ENCODE data around the gene ULK4. TPM values are rescaled to one million over a fixed set of nuclear protein-coding genes. Genes with fewer than 3 reads are reported as not detected.

The ULK4 gene
- total RNA-seq, 1 donor from 2014 or later, result 3.7 TPM

DNA sequence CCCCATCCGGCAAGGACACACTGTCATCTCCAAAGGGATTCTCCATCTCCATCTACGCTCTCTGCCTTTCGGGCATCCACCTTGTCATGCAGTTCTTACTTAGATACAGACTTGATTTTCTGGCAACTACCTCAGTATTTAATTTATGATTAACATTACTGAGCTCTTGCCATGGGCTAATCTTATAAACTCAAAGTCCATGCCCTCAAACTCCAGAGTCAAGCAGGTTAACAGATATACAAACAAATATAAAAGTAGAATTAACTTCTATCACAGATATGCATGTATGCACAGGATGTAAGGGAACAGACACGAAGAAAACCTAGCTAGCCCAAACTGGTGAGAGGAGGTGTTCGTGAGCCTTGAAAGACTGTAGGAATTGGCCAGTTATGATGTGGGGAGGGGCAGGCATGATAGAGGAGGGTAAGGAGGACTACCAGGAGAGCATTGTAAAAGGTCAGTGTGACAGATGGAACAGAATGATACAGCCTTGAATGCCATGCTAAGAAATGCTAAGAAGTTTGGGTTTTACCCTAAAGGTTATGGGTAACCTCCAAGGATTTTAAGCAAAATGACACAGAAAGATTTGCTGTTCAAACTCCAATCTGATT is 334.3 kb downstream of the ULK4 start:
- no peak for ATAC-seq (ENCODE audit: poor library complexity)
- DNase-seq, result no peak
- intact Hi-C loops (cut with DNase I), result no loop called here

DNA sequence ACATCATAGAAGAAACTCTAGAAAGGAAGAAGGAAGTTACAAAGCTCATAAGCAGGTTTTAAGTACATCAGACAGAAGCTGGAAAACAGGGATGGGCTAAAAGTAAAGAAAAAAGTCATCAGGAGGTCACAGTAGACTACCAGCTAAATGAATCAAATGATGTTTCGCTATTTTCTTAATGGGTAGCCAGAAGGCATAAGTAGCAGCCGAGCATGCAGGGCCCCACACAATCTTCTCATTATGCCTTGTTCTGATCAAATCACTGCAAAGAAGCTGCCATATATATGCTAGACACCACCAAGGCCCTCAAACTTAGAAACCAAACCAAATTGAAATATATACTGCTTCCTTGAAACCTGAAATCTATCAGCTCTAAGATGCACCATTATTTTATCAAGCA is 349.1 kb downstream of the ULK4 start:
- DNase-seq, result no peak
- intact Hi-C loops (cut with DNase I), result no loop called here
- no peak for ATAC-seq (ENCODE audit: poor library complexity)

DNA sequence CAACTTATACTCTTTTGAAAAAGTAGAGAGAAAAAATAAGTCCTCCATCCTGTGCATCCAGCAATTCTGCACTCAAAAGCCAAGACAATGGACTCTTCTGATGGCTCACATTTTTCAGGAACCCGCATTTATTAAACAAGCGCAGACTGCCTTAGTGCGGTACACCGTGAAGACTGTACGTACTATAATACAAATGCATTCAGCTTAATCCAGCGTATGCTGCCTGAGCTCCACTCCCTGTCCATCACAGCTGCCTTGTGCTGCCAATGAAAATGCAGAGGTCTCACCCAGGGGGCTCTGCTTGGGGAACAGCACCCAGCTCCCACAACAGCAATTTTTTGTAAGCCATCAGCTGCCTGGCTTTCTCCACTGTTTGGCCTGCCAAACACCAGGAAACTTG is 350.9 kb downstream of the ULK4 start:
- intact Hi-C loops (cut with DNase I), result no loop called here
- no peak for ATAC-seq (ENCODE audit: poor library complexity)
- DNase-seq, result no peak

DNA sequence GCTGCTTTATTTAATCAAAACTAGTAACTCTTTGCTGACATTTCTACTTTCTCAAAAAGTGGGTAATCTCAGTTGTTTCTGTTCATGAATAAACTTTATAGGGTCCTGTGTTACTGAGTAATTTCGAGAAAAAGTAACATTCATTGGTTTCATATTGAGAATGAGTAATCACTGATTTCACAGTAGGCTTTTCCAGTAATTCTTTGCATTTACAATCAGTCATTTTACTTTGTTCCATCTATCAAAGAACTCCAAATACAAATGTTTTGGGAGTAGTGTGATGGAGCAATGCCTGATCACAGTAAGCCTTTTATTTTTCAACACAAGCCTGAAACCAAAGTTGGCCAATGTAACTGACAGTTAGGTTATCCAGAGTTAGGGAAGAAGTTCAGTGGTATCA is 353.6 kb downstream of the ULK4 start:
- intact Hi-C loops (cut with DNase I), result no loop called here
- ATAC-seq (ENCODE audit: poor library complexity), result no peak
- no peak for DNase-seq

DNA sequence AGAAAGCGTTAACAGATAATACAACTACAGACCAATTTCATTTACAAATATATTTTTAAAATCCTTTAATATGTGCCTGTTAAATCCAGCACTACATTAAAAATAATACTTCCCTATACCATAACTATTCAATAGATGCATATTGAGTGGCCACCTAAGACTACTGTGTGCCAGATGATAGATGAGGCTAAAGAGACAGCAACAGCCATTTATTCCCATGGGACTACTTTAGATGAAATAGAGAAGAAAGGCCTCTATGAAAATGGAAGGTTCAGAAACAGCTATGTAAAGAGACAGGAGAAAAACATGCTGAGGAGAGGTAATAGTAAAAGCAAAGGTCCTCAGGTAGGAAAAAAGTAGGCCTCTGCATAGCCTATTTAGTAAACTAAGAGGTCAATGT is 358.1 kb downstream of the ULK4 start:
- ATAC-seq (ENCODE audit: poor library complexity) (no peak), DNase-seq (no peak)
- intact Hi-C loops (cut with DNase I), result no loop called here

DNA sequence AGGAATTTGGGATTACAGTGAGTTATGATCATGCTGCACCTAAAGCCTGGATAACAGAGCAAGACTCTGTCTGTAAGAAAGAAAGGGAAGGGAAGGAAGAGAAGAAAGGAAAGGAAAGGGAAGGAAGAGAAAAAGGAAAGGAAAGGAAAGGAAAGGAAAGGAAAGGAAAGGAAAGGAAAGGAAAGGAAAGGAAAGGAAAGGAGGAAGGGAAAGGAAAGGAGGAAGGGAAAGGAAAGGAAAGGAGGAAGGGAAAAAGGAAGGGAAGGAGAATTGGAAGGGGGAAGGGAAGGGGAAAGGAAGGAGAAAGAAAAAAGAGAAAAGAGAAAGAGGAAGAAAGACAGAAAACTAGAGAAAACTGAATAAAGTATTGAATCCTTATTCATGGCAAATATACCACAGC is 359.8 kb downstream of the ULK4 start:
- intact Hi-C loops (cut with DNase I), result no loop called here
- DNase-seq, result no peak
- no peak for ATAC-seq (ENCODE audit: poor library complexity)

DNA sequence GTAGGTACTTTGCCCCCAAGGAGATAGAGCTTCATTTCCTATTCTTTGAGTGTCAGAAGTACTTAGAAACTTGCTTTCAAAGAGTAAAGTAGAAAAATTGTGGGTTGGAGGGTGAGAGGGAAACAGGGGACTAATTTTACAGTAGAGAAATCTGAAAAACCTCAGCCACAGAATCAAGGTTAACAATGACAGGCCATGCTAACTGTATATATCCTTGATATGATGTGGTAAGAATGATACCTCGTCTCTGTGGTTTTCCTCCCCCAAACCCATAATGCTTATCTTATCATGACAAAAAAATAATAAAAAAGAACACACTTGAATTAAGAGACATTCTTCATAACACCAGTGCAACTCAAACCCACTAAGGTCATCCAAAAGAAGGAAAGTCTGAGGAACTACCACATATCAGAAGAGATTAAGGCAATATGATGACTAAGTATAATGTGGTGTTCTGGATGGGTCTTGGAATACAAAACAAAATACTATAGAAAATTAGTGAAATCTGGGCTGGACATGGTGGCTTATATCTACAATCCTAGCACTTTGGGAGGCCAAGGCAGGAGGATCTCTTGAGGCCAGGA is 360.4 kb downstream of the ULK4 start:
- no peak for DNase-seq
- ATAC-seq (ENCODE audit: poor library complexity), result no peak
- intact Hi-C loops (cut with DNase I), result no loop called here

DNA sequence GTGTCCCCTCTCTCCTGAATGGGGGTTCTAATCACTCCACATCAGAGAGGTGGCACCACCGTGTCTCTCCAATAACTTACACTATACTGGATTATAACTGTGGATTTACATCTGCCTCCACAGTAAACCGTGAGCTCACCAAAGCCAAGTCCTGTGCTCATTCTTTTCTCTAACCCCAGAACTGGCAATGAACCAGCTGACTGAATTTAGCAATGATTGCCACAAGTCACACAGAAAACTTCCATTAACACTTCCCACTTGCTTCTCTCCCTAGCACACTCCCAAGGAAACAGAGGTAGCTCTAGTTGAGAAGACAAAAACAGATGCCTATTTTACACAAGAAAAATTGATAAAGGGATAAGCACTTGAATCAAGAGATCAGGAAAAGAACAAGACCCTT is 361.3 kb downstream of the ULK4 start:
- no peak for DNase-seq
- intact Hi-C loops (cut with DNase I), result no loop called here
- no peak for ATAC-seq (ENCODE audit: poor library complexity)

DNA sequence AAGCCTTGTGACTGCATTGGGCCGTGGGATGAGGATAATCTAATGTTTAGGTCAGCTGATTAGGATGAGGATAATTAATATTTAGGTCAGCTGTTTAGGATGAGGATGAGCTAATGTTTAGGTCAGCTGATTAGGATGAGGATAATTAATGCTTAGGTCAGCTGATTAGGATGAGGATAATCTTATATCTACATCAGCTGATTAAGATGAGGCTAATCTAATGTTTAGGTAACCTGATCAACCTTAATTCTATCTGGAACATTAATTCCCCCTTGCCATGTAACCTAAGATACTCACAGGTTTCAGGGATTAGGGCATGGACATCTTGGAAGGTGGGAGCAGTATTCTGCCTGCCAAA is 362.8 kb downstream of the ULK4 start:
- ATAC-seq (ENCODE audit: poor library complexity) (no peak), DNase-seq (no peak)
- intact Hi-C loops (cut with DNase I), result no loop called here

DNA sequence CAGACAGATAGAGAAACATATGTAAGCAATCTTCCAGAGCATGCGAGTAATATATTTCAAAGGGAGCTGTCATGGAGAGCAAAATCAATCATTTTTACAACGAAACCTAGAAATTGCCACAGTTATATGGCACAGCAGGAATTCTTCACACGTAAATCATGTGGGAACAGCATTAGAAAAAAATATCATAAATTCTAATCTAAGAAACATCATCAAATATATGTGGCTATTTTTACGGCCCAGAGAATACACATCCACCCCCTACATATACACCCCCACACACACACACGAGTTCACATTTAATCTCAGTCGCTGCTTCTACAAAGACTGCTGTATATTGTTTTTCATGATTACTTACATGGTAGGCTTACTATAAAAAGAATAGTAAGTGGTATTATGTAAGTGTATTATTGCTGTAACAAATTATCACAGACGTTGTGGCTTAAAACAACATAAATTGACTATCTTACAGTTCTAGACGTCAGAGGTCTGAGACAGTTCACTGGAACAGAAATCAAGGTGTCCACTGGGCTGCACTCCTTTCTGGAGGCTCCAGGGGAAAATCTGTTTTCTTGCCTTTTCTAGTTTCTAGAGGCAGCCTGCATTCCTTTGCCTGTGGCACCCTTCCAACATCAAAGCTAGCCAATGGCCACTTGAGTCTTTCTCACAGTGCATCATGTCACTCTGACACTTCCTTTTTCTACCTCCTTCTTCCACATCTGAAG is 363.3 kb downstream of the ULK4 start:
- intact Hi-C loops (cut with DNase I), result no loop called here
- ATAC-seq (ENCODE audit: poor library complexity) (peak; percentile 58), DNase-seq (no peak)

DNA sequence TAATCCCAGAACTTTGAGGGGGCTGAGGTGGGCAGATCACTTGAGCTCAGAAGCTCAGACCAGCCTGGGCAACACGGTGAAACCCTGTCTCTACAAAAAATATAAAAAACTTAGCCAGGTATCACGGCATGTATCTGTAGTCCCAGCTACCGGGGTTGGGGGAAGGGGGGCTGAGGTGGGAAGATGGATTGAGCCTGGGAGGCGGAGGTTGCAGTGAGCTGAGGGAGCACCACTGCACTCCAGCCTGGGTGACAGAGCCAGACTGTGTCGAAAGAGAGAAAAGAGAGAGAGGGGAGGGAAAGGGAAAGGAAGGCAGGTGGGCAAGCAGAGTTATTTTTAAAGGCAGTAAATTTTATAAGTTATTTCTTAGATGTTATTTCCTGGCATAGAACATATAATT is 368.1 kb downstream of the ULK4 start:
- DNase-seq, result no peak
- intact Hi-C loops (cut with DNase I), result no loop called here
- ATAC-seq (ENCODE audit: poor library complexity), result no peak

DNA sequence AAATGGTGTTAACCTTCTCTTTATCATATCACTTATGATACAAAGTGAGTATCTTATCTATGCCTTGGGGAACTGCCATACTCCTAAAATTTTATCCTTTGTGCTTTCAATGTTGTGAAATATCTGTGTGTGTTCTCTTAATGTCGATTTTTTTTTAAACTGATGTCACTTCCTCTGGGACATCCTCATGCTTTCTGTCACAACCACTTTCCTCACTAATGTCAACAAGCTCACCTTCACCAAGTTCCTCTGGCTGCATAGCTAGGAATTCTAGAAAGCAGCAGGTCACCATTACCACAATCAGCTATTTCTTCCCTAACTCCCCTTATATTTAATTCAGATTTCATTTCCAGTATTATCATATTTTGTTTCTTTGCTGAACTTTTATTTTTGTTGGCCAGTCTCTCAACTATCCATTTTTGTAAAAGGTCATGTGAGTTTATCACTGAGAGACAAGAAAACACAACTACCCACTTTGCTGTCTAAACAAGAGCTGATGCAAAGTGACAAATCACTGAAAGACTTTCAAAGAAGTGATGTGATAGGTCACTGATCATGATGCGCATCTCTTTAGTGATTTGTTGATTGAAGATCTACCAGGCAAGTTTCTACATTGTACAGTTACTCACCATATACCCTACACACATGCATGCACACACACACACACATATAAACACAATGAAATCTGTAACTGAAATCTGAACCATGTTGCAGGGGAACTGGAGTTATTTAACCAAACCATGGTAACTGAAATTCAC is 369.0 kb downstream of the ULK4 start:
- intact Hi-C loops (cut with DNase I), result no loop called here
- ATAC-seq (ENCODE audit: poor library complexity) (no peak), DNase-seq (no peak)

DNA sequence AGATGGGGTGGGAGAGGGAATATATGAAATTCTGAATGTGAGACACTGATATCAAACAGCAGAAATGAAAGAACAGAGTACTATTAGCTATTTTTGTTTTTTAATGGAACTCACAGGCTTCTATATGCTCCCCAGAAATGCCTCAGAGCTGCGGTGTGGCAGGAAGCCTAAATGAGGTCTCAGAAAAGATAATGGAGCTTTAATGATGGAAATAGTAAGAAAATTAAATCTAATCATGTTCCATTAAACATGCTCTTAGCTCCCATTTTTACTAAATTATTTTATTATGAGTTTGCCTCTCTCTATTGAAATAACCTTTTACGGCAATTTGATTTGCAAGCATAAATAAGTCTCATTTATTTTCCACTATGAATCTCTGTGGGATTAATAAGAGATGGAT is 378.9 kb downstream of the ULK4 start:
- ATAC-seq (ENCODE audit: poor library complexity) (no peak), DNase-seq (no peak)
- intact Hi-C loops (cut with DNase I), result no loop called here

DNA sequence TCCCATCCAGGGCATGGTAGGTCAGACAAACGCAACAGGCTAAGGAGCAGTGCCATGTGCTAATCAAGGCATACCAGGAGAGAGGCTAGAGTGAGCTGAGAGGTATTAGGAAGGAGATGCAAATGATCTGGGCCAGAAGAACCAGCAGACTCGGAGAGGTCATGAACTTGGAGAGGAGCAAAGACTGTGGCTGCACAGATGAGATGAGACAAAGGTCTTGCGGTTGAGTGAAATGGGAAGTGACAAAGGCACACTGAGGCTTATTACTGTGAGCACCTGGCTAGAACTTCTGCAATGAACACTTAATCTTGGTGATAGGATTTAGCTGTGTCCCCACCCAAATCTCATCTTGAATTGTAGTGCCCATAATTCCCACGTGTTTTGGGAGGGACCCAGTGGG is 380.2 kb downstream of the ULK4 start:
- intact Hi-C loops (cut with DNase I), result no loop called here
- DNase-seq, result no peak
- no peak for ATAC-seq (ENCODE audit: poor library complexity)

DNA sequence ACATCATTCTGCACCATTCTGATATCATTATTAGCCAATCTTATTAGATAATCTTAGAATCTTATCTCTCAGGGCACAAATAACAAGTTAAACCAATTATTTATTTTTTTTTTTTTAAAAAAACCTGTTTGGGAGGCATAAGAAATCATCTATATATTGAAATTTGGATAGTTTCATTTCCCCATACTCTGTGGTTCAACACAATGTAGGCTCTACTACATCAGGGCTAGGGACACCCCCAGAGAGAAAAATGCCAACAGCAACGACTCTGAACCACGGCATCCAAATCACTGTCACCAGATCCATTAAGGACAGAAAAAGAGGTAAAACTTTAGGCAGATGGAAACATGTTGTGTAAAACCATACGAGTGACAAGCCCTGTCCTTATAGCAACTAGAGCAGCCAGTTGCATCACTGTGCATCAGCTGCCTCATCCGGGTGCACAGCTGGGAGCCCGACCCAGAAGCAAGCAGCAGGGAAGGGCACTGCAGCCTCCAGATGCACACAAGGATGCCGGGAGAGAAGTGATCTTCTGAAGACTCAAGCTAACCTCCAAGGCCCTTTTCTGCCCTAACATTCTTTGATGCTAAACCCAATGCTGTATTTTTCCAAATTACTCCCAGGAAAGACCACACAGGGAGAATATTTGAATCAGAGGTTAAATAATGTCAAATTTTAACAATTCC is 381.5 kb downstream of the ULK4 start:
- intact Hi-C loops (cut with DNase I), result no loop called here
- no peak for DNase-seq
- no peak for ATAC-seq (ENCODE audit: poor library complexity)

DNA sequence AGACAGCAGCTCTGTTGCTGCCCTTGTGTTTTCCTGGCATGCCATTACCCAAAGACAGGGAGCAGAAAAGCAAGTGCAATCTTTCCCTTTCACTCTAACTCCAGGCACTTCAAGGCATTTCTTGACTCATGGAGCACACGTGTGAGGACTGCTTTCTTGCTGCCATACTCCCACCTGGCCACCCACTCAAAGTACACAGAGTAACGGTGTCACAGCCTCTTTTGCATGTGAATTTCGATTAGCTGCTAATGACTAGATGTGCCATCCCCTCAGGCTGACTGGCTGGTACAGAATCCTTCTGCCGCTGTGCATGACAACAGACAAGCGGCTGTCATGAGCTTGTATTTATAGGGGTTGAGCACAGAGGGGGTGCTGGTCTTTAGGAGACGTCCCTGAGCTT is 382.0 kb downstream of the ULK4 start:
- intact Hi-C loops (cut with DNase I), result no loop called here
- DNase-seq, result no peak
- ATAC-seq (ENCODE audit: poor library complexity), result no peak

DNA sequence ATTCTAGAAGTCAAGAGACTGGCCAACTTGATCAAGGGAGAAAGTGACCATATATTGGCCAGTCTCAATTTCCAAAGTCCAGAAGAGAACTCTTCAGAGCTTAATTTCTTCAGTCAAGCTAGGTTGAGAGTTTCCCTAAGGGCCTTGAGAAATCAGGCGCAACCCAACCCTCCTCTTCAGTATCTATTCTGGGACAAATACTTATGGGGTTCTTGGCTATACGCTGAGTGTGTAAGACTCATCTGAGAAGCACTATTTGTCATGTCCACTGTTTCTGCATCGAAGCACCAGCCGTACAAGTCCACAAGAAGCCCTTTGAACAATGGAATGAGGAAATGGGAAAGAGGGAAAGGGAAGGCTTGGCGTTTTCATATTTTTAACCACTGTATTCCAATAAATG is 383.1 kb downstream of the ULK4 start:
- no peak for ATAC-seq (ENCODE audit: poor library complexity)
- intact Hi-C loops (cut with DNase I), result no loop called here
- DNase-seq, result no peak

DNA sequence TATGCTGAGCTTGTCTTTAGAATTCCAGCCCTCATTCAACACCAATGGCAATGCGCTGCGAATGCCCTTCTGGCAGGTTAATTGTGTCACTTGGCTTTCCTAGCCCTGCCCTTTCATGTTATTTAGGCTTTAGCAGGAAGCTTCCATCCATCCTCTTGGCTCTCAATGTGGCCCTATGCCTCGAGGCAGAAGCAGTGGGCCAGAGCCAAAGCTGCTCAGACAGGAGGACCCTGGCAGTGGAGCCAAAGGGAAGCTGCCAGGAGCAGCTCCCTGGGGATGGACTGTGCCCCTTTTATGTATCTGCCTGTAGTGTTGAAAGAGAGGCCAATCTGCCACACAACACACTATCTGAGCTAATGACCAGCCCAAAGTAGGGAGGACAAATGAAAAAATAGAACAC is 386.2 kb downstream of the ULK4 start:
- intact Hi-C loops (cut with DNase I), result no loop called here
- DNase-seq, result peak; percentile 70
- peak; percentile 94 for ATAC-seq (ENCODE audit: poor library complexity)

DNA sequence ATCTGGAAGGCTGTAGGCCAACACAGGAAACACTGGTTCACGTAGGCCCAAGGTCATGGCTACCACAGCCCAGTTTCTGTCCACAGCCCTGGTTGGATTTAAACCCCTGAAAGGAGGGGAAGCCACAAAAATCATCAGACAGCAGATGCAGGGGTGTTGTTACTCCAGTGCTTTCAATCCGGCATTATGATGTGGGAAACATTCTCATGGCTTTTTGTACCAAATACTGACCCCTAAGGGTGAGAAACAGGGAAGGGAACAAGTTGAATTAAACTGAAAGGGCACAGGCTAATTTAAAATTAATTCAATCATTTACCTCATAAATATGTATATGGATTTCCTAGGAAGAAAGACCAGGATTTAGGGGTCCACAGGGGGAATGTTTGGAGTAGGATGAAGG is 387.0 kb downstream of the ULK4 start:
- ATAC-seq (ENCODE audit: poor library complexity), result peak; percentile 19
- no peak for DNase-seq
- intact Hi-C loops (cut with DNase I), result no loop called here

Measured in Right ventricle myocardium superior (tissue), 1 donor.